HepG2 (cell line): Measurements from ENCODE around the gene KIAA0930. TPM values are rescaled to one million over a fixed set of nuclear protein-coding genes. Genes with fewer than 3 reads are reported as not detected.

Experiments
- ATAC-seq: fragments of 200-7000 bp; cut with Tn5 transposase; 3 replicates; pipeline ENCODE4 v1.9.1; 2020; ENCODE audit warnings: mild to moderate bottlenecking, moderate library complexity
- BruUV-seq: library from RNA; stranded (reverse); fragments of 400-500 nt; replicated peaks from 2 replicates; lab custom pipeline; 2021; lab: Mats Ljungman, UMichigan
- CTCF ChIA-PET: fragments of 300-600 bp; formaldehyde crosslinking; extraction: SDS; loops from one replicate; lab custom pipeline; 2021; ENCODE audit warnings: low total read pairs, inconsistent platforms, low intra/inter-chr PET ratio; lab: Yijun Ruan, JAX
- POLR2A ChIA-PET: fragments of 350-600 bp; sonication (Branson Sonifier 250); formaldehyde crosslinking; loops from one replicate; lab custom pipeline; 2020; ENCODE audit warnings: antibody characterized with exemption, inconsistent platforms; lab: Yijun Ruan, JAX
- DNase-seq: peaks from one replicate; pipeline ENCODE4 v3.0.0-alpha.2; 2015; ENCODE audit warnings: low spot score
- FAIRE-seq: peaks from 3 replicates; lab custom pipeline; 2011; peaks lifted over from hg19 to GRCh38; lab: Jason Lieb, UNC
- H2AFZ ChIP-seq: one replicate; pipeline ENCODE4 v1.6.1; 2011; ENCODE audit warnings: low read length, inconsistent platforms
- H3K27ac ChIP-seq: fragments of 300-600 bp; 3 replicates; pipeline ENCODE4 v1.8.0; 2011; ENCODE audit warnings: mixed run types, mild to moderate bottlenecking, mixed read lengths, low read length, inconsistent platforms; ENCODE audit not compliant: insufficient read depth; ENCODE audit errors: extremely low read length
- H3K27me3 ChIP-seq, 2 experiments: fragments of 200-600 bp in 1 of 2; 2 replicates in 1 of 2; 3 replicates in 1 of 2; pipeline versions ENCODE4 v1.6.0 to v1.8.0; 2011; ENCODE audit warnings: low read length in 2 of 2, mild to moderate bottlenecking in 2 of 2, moderate library complexity in 2 of 2, inconsistent platforms in 1 of 2; ENCODE audit not compliant: insufficient read depth in 2 of 2, control insufficient read depth in 1 of 2
- H3K36me3 ChIP-seq, 2 experiments: fragments of 200-600 bp in 1 of 2; replicated peaks in 1 of 2; 2 replicates in 1 of 2; 3 replicates in 1 of 2; pipeline versions ENCODE4 v1.5.1 to v1.8.0; 2011; ENCODE audit warnings: low read length in 2 of 2, inconsistent platforms in 1 of 2; ENCODE audit not compliant: insufficient read depth in 2 of 2, control insufficient read depth in 1 of 2
- H3K4me1 ChIP-seq: 2 replicates; pipeline ENCODE4 v1.5.1; 2012; ENCODE audit warnings: low read length, inconsistent platforms; ENCODE audit not compliant: insufficient read depth
- H3K4me2 ChIP-seq: 2 replicates; pipeline ENCODE4 v1.6.0; 2011; ENCODE audit warnings: low read depth, low read length, inconsistent platforms
- H3K4me3 ChIP-seq, 3 experiments: fragments of 200-600 bp in 1 of 3; sonication (generic), shearing (Covaris generic) in 1 of 3; replicated peaks in 1 of 3; 2 replicates each; pipeline ENCODE4 v1.5.1; 2011 to 2016; ENCODE audit warnings: low read length in 3 of 3, inconsistent platforms in 2 of 3, low read depth in 2 of 3, mild to moderate bottlenecking in 2 of 3, control low read depth in 1 of 3, mixed read lengths in 1 of 3; ENCODE audit not compliant: insufficient read depth in 1 of 3
- H3K79me2 ChIP-seq: one replicate; pipeline ENCODE4 v1.6.1; 2011; ENCODE audit warnings: low read length, inconsistent platforms; ENCODE audit not compliant: insufficient read depth
- H3K9ac ChIP-seq: 2 replicates; pipeline ENCODE4 v1.6.0; 2011; ENCODE audit warnings: mild to moderate bottlenecking, low read depth, low read length, inconsistent platforms; ENCODE audit not compliant: insufficient read depth
- H3K9me3 ChIP-seq: 2 replicates; pipeline ENCODE4 v1.5.1; 2012; ENCODE audit warnings: mild to moderate bottlenecking, low read length
- H4K20me1 ChIP-seq: 2 replicates; pipeline ENCODE4 v1.6.0; 2011; ENCODE audit warnings: inconsistent platforms, mild to moderate bottlenecking, low read length, moderate library complexity; ENCODE audit not compliant: insufficient read depth
- ADNP ChIP-seq: sonication (generic); formaldehyde crosslinking; IDR thresholded peaks from 2 replicates; pipeline ENCODE4 v1.4.0; 2020; ENCODE audit warnings: missing genetic modification reagents
- ATF1 ChIP-seq: IDR thresholded peaks from 2 replicates; pipeline ENCODE4 v1.6.1; 2016; ENCODE audit warnings: mild to moderate bottlenecking, control low read depth
- ATRX ChIP-seq: sonication (generic); formaldehyde crosslinking; IDR thresholded peaks from 2 replicates; pipeline ENCODE4 v1.4.0; 2020; ENCODE audit warnings: missing genetic modification reagents, borderline replicate concordance
- FOXK2 ChIP-seq: fragments of 450-650 bp; IDR thresholded peaks from 2 replicates; pipeline ENCODE4 v1.6.1; 2016
- MBD4 ChIP-seq: IDR thresholded peaks from 2 replicates; pipeline ENCODE4 v1.6.1; 2012; ENCODE audit warnings: low read length, inconsistent platforms, borderline replicate concordance
- MLLT10 ChIP-seq: sonication (generic); formaldehyde crosslinking; IDR thresholded peaks from 2 replicates; pipeline ENCODE4 v1.4.0; 2020; ENCODE audit warnings: missing genetic modification reagents
- NR2F1 ChIP-seq, 2 experiments: fragments of 450-650 bp in 1 of 2; formaldehyde crosslinking in 1 of 2; IDR thresholded peaks; 2 replicates each; pipeline versions ENCODE4 v1.5.0 to v1.6.1; 2016 to 2020; ENCODE audit warnings: mild to moderate bottlenecking in 1 of 2, missing compliant biosample characterization in 1 of 2, missing genetic modification reagents in 1 of 2, moderate library complexity in 1 of 2
- NR3C1 ChIP-seq: sonication (generic); formaldehyde crosslinking; IDR thresholded peaks from 2 replicates; pipeline ENCODE4 v1.4.0; 2020; ENCODE audit warnings: missing genetic modification reagents
- POGZ ChIP-seq: sonication (generic); formaldehyde crosslinking; IDR thresholded peaks from 2 replicates; pipeline ENCODE4 v1.4.0; 2020; ENCODE audit warnings: mild to moderate bottlenecking, missing genetic modification reagents
- RAD21 ChIP-seq: fragments of 450-650 bp; formaldehyde crosslinking; IDR thresholded peaks from 2 replicates; pipeline ENCODE4 v1.5.0; 2020; ENCODE audit warnings: mild to moderate bottlenecking
- RBM39 ChIP-seq: fragments of 200-400 bp; formaldehyde crosslinking; IDR thresholded peaks from one replicate; pipeline ENCODE4 v1.6.1; 2018; ENCODE audit warnings: antibody characterized with exemption, mild to moderate bottlenecking, low read depth, low read length; ENCODE audit not compliant: poor library complexity, severe bottlenecking
- SCMH1 ChIP-seq: sonication (generic); formaldehyde crosslinking; IDR thresholded peaks from 2 replicates; pipeline ENCODE4 v1.9.0; 2021; ENCODE audit warnings: missing genetic modification reagents, mild to moderate bottlenecking, borderline replicate concordance
- SMC3 ChIP-seq: IDR thresholded peaks from 2 replicates; pipeline ENCODE4 v1.6.1; 2011; ENCODE audit warnings: low read length, improper control_type of control experiment
- ZNF235 ChIP-seq: sonication (generic); formaldehyde crosslinking; IDR thresholded peaks from 2 replicates; pipeline ENCODE4 v1.8.1; 2023; ENCODE audit warnings: mild to moderate bottlenecking, missing genetic modification reagents, borderline replicate concordance
- ZNF530 ChIP-seq: sonication (generic); formaldehyde crosslinking; IDR thresholded peaks from 2 replicates; pipeline ENCODE4 v1.5.0; 2020; ENCODE audit warnings: low read depth, mild to moderate bottlenecking, missing genetic modification reagents
- ZNF644 ChIP-seq: IDR thresholded peaks from 2 replicates; pipeline ENCODE4 v1.6.1; 2016; ENCODE audit warnings: low read depth
- ZNF652 ChIP-seq: IDR thresholded peaks from 2 replicates; pipeline ENCODE4 v1.6.1; 2016; ENCODE audit warnings: low read depth, borderline replicate concordance
- ZNF775 ChIP-seq: sonication (generic); formaldehyde crosslinking; IDR thresholded peaks from 2 replicates; pipeline ENCODE4 v1.4.0; 2020; ENCODE audit warnings: missing genetic modification reagents, mild to moderate bottlenecking, moderate library complexity, borderline replicate concordance
- WGBS: methylation state at CpG from one replicate; pipeline ENCODE4 v1.1.6; 2017; ENCODE audit warnings: low lambda C conversion rate; 5-methylcytosine and 5-hydroxymethylcytosine counted together
- in situ Hi-C: cut with HindIII; loops from 2 replicates; pipeline ENCODE4 v1.10.0; 2017; ENCODE audit warnings: low pct_unique_long_range_greater_than_20kb; ENCODE audit not compliant: extremely low pct_ligation_motif_present
- intact Hi-C: fragments of 100-400 bp; cut with micrococcal nuclease; formaldehyde crosslinking; loops from one replicate; pipeline ENCODE4 v1.10.0; 2022; ENCODE audit not compliant: unreplicated experiment
- polyA plus RNA-seq, 8 experiments: library from polyadenylated mRNA; depleted of rRNA in 3 of 8; stranded (reverse) in 7 of 8; unstranded in 1 of 8; fragments of >200 nt; fragmentation: Illumina TruSeq in 4 of 8; extraction: Trizol in 4 of 8; gene quantifications; 2 replicates each; pipeline versions ENCODE4 v1.2.1 to v1.2.3, GENCODE V29; 2011 to 2016; ENCODE audit warnings: low read depth in 4 of 8, missing spikeins in 1 of 8, mixed read lengths in 1 of 8; ENCODE audit not compliant: insufficient read depth in 1 of 8
- total RNA-seq, 5 experiments: library from RNA; depleted of rRNA; stranded (reverse); fragments of >200 nt; fragmentation: Illumina TruSeq; extraction: Trizol; gene quantifications; 2 replicates each; pipeline ENCODE4 v1.2.3, GENCODE V29; 2016; ENCODE audit warnings: low read depth in 1 of 5
- TF ChIP-seq, protein P1 (sequence below): sonication (generic); formaldehyde crosslinking; IDR thresholded peaks from 2 replicates; pipeline ENCODE4 v1.5.0; 2020; ENCODE audit warnings: missing genetic modification reagents, mild to moderate bottlenecking, borderline replicate concordance
- TF ChIP-seq, protein P2 (sequence below): sonication (generic); formaldehyde crosslinking; IDR thresholded peaks from 2 replicates; pipeline ENCODE4 v1.9.0; 2022; ENCODE audit warnings: missing genetic modification reagents, mild to moderate bottlenecking, borderline replicate concordance

KIAA0930 gene
- total and polyA plus RNA-seq, 2 of the 13 experiments (the other 11 are each of a cell fraction or from before 2014, with no cell fraction given): 27.0 to 38.2 TPM

DNA sequence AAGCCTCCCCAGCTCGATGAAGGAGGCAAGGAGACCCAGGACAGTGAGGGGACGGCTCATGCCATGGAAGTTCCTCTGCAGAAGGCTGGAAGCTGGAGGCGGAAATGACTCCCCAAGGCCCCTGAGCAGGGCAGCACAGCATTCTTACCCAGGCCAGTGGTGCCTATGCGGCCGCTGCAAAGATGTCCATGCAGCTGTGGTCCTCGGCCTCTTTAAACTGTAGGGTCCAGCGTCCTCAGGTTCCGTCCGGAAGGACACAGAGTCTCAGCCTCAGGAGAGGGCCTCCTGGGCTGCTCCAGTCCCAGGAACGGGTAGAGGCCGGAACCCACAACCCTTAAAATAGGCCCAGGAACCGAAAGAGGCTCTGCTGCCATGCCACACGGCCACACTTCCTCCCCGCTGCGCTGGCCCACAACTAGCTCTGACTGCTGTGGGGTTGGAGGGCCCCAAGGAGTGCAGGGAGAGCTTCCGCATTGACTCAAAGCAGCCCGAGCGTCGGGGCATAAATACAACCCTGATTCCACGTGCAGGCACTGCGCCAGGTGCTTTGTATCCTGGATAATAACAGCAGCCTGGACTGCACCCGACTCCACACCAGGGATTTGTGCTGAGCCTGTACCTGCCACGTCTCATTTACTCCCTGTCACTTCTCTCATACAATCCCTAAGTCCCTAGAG, 5.5 kb downstream of the KIAA0930 start:
- WGBS: 92% methylated on average over 10 of the region's 23 CpGs
- H3K4me1 ChIP-seq: peaks cover 67% of the 10 kb centered on the region
- no peak for ATAC-seq
- intact Hi-C loops (no loop called here), in situ Hi-C loops (no loop called here)
- H3K36me3 ChIP-seq: peaks cover 6% of the 10 kb centered on the region in 2 experiments; a peak in 3 of 5 replicates
- peaks cover 11% of the 10 kb centered on the region; the same call in 1 of the 2 replicates for H4K20me1 ChIP-seq
- H3K27me3 ChIP-seq: no peaks in the 10 kb centered on the region
- no peak overlapping the region for H3K4me2 ChIP-seq
- no TSS peak for BruUV-seq
- H3K9me3 ChIP-seq: no peaks in the 10 kb centered on the region
- FAIRE-seq: no peak
- POLR2A ChIA-PET: interaction anchor here (1.8 to 3.0 kb wide), 2 partner anchors 11 kb away, joined by 9 to 11 read pairs; no protein-coding TSS in a partner anchor
- CTCF ChIA-PET: no interaction called here
- no peak for DNase-seq
- peaks cover 24% of the 10 kb centered on the region for H3K79me2 ChIP-seq
- H3K27ac ChIP-seq: no peak overlapping the region
- TF ChIP-seq RBM39 (no peak), FOXK2 (no peak), ZNF775 (CRISPR knock-in tag) (no peak), RAD21 (CRISPR knock-in tag) (no peak), ZNF644 (CRISPR knock-in tag) (no peak), POGZ (no peak), MBD4 (no peak), NR2F1 (CRISPR knock-in tag; IDR thresholded peaks at IDR 0.05) (no peak), MLLT10 (CRISPR knock-in tag) (no peak), ZNF235 (CRISPR knock-in tag) (no peak), ADNP (CRISPR knock-in tag) (no peak), ZNF530 (CRISPR knock-in tag) (no peak), ATRX (CRISPR knock-in tag) (no peak), SMC3 (no peak), ZNF652 (no peak), ATF1 (CRISPR knock-in tag) (no peak), NR3C1 (CRISPR knock-in tag) (no peak), SCMH1 (CRISPR knock-in tag) (no peak)
- TF ChIP-seq, protein P1, sequence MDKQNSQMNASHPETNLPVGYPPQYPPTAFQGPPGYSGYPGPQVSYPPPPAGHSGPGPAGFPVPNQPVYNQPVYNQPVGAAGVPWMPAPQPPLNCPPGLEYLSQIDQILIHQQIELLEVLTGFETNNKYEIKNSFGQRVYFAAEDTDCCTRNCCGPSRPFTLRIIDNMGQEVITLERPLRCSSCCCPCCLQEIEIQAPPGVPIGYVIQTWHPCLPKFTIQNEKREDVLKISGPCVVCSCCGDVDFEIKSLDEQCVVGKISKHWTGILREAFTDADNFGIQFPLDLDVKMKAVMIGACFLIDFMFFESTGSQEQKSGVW (CRISPR knock-in tag): no peak
- TF ChIP-seq, protein P2, sequence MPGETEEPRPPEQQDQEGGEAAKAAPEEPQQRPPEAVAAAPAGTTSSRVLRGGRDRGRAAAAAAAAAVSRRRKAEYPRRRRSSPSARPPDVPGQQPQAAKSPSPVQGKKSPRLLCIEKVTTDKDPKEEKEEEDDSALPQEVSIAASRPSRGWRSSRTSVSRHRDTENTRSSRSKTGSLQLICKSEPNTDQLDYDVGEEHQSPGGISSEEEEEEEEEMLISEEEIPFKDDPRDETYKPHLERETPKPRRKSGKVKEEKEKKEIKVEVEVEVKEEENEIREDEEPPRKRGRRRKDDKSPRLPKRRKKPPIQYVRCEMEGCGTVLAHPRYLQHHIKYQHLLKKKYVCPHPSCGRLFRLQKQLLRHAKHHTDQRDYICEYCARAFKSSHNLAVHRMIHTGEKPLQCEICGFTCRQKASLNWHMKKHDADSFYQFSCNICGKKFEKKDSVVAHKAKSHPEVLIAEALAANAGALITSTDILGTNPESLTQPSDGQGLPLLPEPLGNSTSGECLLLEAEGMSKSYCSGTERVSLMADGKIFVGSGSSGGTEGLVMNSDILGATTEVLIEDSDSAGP (CRISPR knock-in tag): no peak
- H3K9ac ChIP-seq: no peak overlapping the region
- no peak overlapping the region for H3K4me3 ChIP-seq
- H2AFZ ChIP-seq: no peak overlapping the region
